ENCODE data around the gene FFAR4. TPM values are rescaled to one million over a fixed set of nuclear protein-coding genes. Genes with fewer than 3 reads are reported as not detected.

The FFAR4 gene
- total RNA-seq, 2 experiments from 2014 or later, result not detected

DNA sequence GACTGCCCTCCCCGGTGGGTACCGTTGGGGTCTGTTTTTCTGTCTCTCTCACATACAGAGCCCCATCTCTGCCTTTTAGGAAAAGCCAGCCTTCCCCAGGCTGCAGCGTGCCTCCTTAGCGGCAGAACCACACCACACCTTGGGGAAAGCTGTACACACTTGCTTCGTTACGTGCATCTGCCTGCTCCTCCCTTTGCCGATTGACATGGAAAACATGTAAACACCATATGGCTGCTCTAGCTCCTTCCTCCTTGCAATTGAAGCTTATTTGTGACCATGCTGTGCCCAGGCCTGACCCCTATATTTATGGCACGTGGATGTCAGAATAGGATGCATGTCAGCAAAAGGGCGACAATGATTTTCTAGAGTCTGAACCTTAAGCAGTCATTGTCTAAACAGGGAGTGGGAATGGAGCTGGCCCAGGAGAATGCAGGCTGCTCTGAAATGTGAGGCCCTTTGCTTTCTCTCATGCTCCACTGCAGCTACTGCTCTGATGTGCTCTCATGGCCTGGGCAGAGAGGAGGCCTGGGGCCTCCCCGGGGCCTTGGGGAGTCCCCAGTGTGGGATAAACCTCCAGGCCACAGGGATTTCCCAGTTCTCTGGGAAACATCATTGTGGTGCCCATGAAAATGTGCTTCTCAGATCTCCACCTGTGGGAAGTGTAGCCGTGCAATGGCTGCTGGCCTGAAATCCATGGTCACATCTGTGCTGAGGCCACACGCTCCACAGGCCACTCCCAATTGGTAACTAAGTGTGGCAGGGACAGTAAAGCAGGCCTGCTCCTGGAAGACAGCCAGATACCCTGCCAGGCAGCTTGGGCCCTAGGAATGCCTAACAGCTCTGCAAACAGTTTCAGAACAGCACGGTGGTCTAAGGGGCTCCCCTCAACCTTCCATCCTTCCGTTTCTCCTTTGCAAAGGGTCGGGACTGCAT is 64.4 kb downstream of the FFAR4 start:
- no peaks in the 10 kb centered on the region for H3K36me3 Mint-ChIP-seq (ENCODE audit: low read depth)
- H3K9me3 Mint-ChIP-seq, result no peaks in the 10 kb centered on the region
- peaks cover 41% of the 10 kb centered on the region for H3K27me3 Mint-ChIP-seq
- ChIA-PET CTCF (no interaction called here), POLR2A (no interaction called here)
- H3K9me3 ChIP-seq (ENCODE audit: control insufficient read depth in 1 of 2, insufficient read depth in 1 of 2, low read length in 2 of 2), result no peaks in the 10 kb centered on the region
- no peak overlapping the region for H3K27ac ChIP-seq (ENCODE audit: low read depth in 1 of 2, low read length in 2 of 2)
- no peaks in the 10 kb centered on the region for H3K4me1 ChIP-seq (ENCODE audit: insufficient read depth, low read length)
- H3K27ac Mint-ChIP-seq, result no peak overlapping the region
- DNase-seq, result no peak
- H3K4me3 ChIP-seq (ENCODE audit: low read length), result no peak overlapping the region
- TF ChIP-seq, protein P1, sequence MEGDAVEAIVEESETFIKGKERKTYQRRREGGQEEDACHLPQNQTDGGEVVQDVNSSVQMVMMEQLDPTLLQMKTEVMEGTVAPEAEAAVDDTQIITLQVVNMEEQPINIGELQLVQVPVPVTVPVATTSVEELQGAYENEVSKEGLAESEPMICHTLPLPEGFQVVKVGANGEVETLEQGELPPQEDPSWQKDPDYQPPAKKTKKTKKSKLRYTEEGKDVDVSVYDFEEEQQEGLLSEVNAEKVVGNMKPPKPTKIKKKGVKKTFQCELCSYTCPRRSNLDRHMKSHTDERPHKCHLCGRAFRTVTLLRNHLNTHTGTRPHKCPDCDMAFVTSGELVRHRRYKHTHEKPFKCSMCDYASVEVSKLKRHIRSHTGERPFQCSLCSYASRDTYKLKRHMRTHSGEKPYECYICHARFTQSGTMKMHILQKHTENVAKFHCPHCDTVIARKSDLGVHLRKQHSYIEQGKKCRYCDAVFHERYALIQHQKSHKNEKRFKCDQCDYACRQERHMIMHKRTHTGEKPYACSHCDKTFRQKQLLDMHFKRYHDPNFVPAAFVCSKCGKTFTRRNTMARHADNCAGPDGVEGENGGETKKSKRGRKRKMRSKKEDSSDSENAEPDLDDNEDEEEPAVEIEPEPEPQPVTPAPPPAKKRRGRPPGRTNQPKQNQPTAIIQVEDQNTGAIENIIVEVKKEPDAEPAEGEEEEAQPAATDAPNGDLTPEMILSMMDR (IDR thresholded peaks at IDR 0.05), result no peak
- H3K27me3 ChIP-seq (ENCODE audit: control insufficient read depth in 1 of 2, insufficient read depth in 2 of 2, low read length in 2 of 2), result peaks cover 0 to 10% of the 10 kb centered on the region in 2 experiments
- intact Hi-C loops (cut with DNase I, micrococcal nuclease), result no loop called here
- no peak overlapping the region for H3K4me3 Mint-ChIP-seq
- no peaks in the 10 kb centered on the region for H3K36me3 ChIP-seq (ENCODE audit: insufficient read depth, low read length)
- no peaks in the 10 kb centered on the region for H3K4me1 Mint-ChIP-seq (ENCODE audit: low read depth)
- no peak for ATAC-seq (ENCODE audit: poor library complexity)

Other genes starting within 250 kb of the FFAR4 start
- under 1 TPM; 0.14 to 0.27 TPM for gene MYOF, start 84.3 kb upstream of the FFAR4 start, total RNA-seq
- gene CEP55, start 70.1 kb upstream of the FFAR4 start, total RNA-seq, result under 1 TPM; 0.16 to 0.17 TPM
- not detected for gene RBP4, start 34.6 kb downstream of the FFAR4 start, total RNA-seq
- gene PDE6C, start 45.9 kb downstream of the FFAR4 start, total RNA-seq, result not detected
- 10 to 100 TPM in 1 of 2 experiments, 1 to 10 TPM in 1; 10.0 to 10.3 TPM for gene FRA10AC1, start 135.9 kb downstream of the FFAR4 start, total RNA-seq
- not detected for gene LGI1, start 191.3 kb downstream of the FFAR4 start, total RNA-seq